Thyroid gland (tissue), 4 donors: ENCODE results near the gene MEN1. TPM values are rescaled to one million over a fixed set of nuclear protein-coding genes. Genes with fewer than 3 reads are reported as not detected.

ENCODE experiments used
- DNase-seq, 2 donors: peaks; one replicate each; pipeline ENCODE4 v3.0.0-alpha.2; 2019
- H3K27ac ChIP-seq, 3 donors: fragments of 200-600 bp; sonication (generic); 1 replicate in 2 of 3; 2 replicates in 1 of 3; pipeline ENCODE4 v1.5.1; 2016 to 2019; ENCODE audit warnings: mild to moderate bottlenecking in 1 of 3, moderate library complexity in 1 of 3
- H3K27me3 ChIP-seq: fragments of 200-600 bp; sonication (generic); one replicate; pipeline ENCODE4 v1.5.1; 2019
- H3K36me3 ChIP-seq, 2 donors: fragments of 200-600 bp; sonication (generic); one replicate each; pipeline ENCODE4 v1.5.1; 2016 to 2019
- H3K4me1 ChIP-seq, 2 donors: fragments of 200-600 bp; sonication (generic); one replicate each; pipeline ENCODE4 v1.5.1; 2017 to 2019
- H3K4me3 ChIP-seq, 3 donors: fragments of 200-600 bp; sonication (generic); replicated peaks in 1 of 3; 1 replicate in 2 of 3; 2 replicates in 1 of 3; pipeline ENCODE4 v1.5.1; 2016; ENCODE audit warnings: mild to moderate bottlenecking in 1 of 3
- H3K9me3 ChIP-seq: fragments of 200-600 bp; sonication (generic); one replicate; pipeline ENCODE4 v1.5.1; 2017
- CTCF ChIP-seq, 6 experiments: fragments of 200-600 bp in 3 of 6; fragments of 450-650 bp in 3 of 6; sonication (generic) in 3 of 6; IDR thresholded peaks; one replicate each; pipeline ENCODE4 v1.5.1; 2016 to 2019; ENCODE audit warnings: antibody characterized with exemption in 6 of 6, mild to moderate bottlenecking in 2 of 6, inconsistent platforms in 1 of 6, moderate library complexity in 1 of 6
- POLR2A ChIP-seq, 2 donors: fragments of 450-650 bp; IDR thresholded peaks; one replicate each; pipeline ENCODE4 v1.6.1; 2017; ENCODE audit warnings: antibody characterized with exemption in 2 of 2, mild to moderate bottlenecking in 2 of 2, moderate library complexity in 1 of 2
- WGBS, 2 donors: methylation state at CpG; one replicate each; pipeline ENCODE4 v1.1.5; 2017; 5-methylcytosine and 5-hydroxymethylcytosine counted together
- intact Hi-C: fragments of 100-400 bp; cut with DNase I; formaldehyde crosslinking; loops from one replicate; pipeline ENCODE4 v1.15.1; 2023
- total RNA-seq, 4 donors: library from RNA; depleted of rRNA; stranded (reverse); fragments of >200 nt; gene quantifications; one replicate each; pipeline ENCODE4 v1.2.3, GENCODE V29; 2016

The MEN1 gene
- total RNA-seq, 4 donors from 2014 or later, result 23.5 to 31.5 (median 25.1) TPM

GRCh38 chr11:64838600-64839334 lies 28.4 kb upstream of the MEN1 start:
- no peak overlapping the region for H3K4me3 ChIP-seq
- H3K9me3 ChIP-seq, result no peaks in the 10 kb centered on the region
- no peak for DNase-seq
- intact Hi-C loops, result no loop called here
- H3K4me1 ChIP-seq, result peaks cover 13 to 16% of the 10 kb centered on the region in 2 donors
- TF ChIP-seq POLR2A (IDR thresholded peaks at IDR 0.05) (no peak), CTCF (IDR thresholded peaks at IDR 0.05) (no peak)
- H3K27ac ChIP-seq, result no peak overlapping the region
- H3K27me3 ChIP-seq, result no peaks in the 10 kb centered on the region
- 93 to 94% methylated on average over 3 to 16 of the region's 28 CpGs for WGBS, 2 donors
- peaks cover 13 to 16% of the 10 kb centered on the region in 2 donors for H3K36me3 ChIP-seq

DNA sequence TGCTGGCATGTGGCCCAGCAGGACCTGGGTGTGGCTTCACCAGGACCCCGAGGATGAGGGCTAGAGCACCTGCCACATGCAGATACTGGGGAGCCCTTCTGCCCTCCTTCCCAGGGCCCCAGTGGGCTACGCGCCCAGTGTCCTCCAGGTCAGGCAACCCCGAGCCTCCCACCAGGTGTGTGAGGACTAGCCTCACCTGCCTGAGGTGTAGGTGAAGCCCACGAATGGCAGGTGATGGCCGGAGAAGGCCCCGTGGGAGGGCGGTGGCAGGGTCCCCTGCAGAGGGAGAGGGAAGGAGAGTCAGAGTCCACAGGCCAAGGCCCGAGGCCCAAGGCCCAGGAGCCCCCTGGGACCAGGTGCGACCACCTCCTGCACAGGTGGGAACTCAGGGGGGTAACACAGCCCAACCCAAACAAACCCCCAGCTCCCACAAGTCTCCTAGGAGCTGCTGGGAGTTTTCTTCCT lies 27.6 kb upstream of the MEN1 start:
- TF ChIP-seq CTCF (IDR thresholded peaks at IDR 0.05) (no peak), POLR2A (IDR thresholded peaks at IDR 0.05) (no peak)
- 92 to 94% methylated on average over 2 to 10 of the region's 10 CpGs for WGBS, 2 donors
- H3K4me3 ChIP-seq, result no peak overlapping the region
- intact Hi-C loops, result no loop called here
- peaks cover 17 to 23% of the 10 kb centered on the region in 2 donors for H3K36me3 ChIP-seq
- no peak for DNase-seq
- no peaks in the 10 kb centered on the region for H3K27me3 ChIP-seq
- H3K4me1 ChIP-seq, result peaks cover 5 to 9% of the 10 kb centered on the region in 2 donors
- H3K27ac ChIP-seq, result no peak overlapping the region
- no peaks in the 10 kb centered on the region for H3K9me3 ChIP-seq

GRCh38 chr11:64836448-64837072 lies 26.2 kb upstream of the MEN1 start:
- no peak for TF ChIP-seq CTCF (IDR thresholded peaks at IDR 0.05)
- TF ChIP-seq POLR2A (IDR thresholded peaks at IDR 0.05), result no peak
- Histone ChIP-seq H3K27ac (no peak overlapping the region), H3K4me3 (no peak overlapping the region), H3K27me3 (no peaks in the 10 kb centered on the region), H3K4me1 (no peaks in the 10 kb centered on the region), H3K9me3 (no peaks in the 10 kb centered on the region), H3K36me3 (peaks cover 26 to 28% of the 10 kb centered on the region in 2 donors)
- WGBS, 2 donors, result 85 to 95% methylated on average over 5 to 7 of the region's 16 CpGs
- no peak for DNase-seq
- intact Hi-C loops, result no loop called here

GRCh38 chr11:64835616-64836447 lies 25.5 kb upstream of the MEN1 start:
- peaks cover 26 to 28% of the 10 kb centered on the region in 2 donors for H3K36me3 ChIP-seq
- H3K4me3 ChIP-seq, result no peak overlapping the region
- no peaks in the 10 kb centered on the region for H3K27me3 ChIP-seq
- DNase-seq, result no peak
- 95 to 98% methylated on average over 5 to 11 of the region's 17 CpGs for WGBS, 2 donors
- no peaks in the 10 kb centered on the region for H3K4me1 ChIP-seq
- no peaks in the 10 kb centered on the region for H3K9me3 ChIP-seq
- H3K27ac ChIP-seq, result no peak overlapping the region
- no peak for TF ChIP-seq CTCF (IDR thresholded peaks at IDR 0.05)
- no peak for TF ChIP-seq POLR2A (IDR thresholded peaks at IDR 0.05)
- intact Hi-C loops, result no loop called here
